Activated CD4-positive, alpha-beta T cell treated with anti-CD3 and anti-CD28 coated beads, Interleukin-2, amount 50 U/mL, for 1 hour (primary cell): Measurements from ENCODE around the gene UTY.
"Not testable (repeated sequence)": the region's sequence is repeated elsewhere in the genome, so short reads cannot be mapped to it uniquely, and the experiment has no call there.

ENCODE experiments used
- DNase-seq: peaks from one replicate; pipeline ENCODE4 v3.0.0-alpha.2; 2020

Gene UTY

DNA sequence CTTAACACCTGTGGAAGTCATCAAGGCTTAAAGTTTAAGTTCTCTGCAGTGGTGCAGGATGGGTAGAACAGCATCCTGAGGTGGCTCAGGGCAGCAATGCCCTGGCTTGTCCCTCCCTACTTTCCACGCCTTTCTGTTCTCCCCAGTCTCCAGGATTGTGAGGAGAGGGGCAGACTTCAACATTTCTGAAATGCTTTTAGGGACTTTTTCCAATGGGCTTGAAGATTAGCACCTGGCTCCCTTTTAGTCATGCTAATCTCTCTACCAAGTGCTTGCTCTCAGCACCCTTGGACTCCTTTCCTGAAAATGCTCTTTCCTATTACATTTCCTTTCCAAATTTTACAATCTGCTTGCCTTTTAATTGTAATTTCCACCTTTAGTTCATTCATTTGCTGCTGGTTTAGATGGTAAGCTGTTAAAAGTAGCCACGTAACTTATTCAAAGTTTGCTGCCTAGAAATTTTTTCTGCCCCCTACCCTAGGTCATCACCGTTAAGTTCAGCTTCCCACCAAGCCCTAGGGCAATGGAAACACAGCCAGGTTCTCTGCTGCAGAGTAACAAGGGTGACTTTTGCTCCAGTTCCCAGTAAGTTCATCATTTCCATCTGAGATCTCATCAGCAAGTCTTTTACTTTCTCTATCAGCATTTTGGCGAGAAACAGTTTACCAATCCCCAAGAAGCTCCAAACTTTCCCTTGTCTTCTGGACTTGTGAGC, 183.5 kb downstream of the UTY start:
- no peak for DNase-seq

DNA sequence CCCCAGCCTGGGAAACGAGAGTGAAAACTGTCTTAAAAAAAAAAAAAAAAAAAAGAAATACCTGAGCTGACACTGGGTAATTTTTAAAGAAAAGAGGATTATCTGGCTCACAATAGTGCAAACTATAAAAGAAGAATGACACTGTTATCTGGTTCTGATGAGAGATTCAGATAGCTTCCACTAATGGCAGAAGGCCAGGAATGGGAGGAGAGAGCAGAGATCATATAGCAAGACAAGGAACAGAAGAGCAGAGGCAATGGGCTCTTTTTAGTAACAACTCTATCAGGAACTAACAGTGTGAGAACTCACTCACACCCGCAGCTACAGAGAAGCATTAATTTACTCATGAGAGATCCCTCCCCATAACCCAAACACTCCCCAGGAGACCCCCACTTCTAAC, 184.8 kb downstream of the UTY start:
- DNase-seq: no peak

DNA sequence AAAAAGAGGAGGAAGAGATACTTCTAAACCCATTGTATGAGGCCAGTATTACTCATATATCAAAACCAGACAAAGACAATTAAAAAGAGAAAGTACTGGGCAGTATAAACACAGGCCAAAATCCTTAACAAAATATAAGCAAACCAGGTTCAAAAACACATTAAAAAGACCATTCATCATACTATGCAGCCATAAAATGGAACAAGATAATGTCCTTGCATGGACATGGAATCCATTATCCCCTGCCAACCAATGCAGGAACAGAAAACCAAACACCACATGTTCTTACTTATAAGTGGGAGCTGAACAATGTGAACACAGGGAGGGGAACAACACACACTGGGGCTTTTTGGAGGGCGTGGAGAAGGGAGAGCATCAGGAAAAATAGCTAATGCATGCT, 188.6 kb downstream of the UTY start:
- DNase-seq: no peak

DNA sequence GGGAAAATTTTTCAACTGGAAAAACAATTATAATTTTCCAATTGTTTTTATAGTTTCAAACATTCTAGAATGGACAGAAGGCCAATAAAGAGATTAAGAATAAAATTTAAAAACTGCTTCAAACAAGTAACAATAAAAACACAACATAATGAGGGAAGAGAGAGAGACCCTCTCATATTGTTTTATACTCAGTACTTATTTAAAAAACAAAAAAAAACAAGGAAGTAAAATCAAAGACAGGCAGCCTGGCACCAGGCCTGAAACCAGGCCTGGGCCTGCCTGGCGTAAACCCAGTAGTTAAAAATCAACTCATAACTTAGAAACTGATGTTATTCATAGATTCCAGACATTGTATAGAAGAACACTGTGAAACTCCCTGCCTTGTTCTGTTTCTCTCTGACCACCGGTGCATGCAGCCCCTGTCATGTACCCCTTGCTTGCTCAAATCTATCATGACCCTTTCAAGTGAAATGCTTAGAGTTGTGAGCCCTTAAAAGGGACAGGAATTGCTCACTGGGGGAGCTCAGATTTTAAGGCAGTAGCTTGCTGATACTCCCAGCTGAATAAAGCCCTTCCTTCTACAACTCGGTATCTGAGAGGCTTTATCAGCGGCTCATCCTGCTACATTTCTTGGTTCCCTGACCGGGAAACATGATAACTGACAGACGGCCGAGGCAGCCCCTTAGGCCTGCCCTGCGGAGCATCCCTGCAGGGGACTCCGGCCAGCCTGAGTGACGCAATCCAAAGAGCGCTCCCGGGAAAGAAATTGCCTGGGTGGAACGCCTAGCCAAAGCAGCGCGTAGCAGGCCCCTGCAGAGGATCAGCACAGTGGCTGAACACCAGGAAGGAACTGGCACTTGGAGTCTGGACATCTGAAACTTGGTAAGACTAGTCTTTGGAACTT, 197.4 kb downstream of the UTY start:
- not testable (repeated sequence) for DNase-seq

DNA sequence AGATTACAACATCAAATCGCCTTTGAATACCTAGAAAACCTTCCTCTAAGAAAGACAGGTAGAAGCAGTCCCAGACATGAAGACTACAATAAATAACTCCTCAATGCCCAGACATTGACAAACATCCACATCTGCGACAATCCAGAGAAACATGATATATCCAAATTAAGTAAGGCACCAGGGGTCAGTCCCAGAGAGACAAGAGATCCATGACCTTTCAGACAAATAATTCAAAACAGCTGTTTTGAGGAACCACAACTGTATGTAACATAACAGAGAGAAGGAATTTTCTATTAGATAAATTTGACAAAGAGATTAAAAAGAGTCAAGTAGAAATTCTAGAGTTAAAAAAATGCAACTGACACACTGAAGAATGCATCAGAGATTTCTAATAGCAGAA, 200.3 kb downstream of the UTY start:
- no peak for DNase-seq

DNA sequence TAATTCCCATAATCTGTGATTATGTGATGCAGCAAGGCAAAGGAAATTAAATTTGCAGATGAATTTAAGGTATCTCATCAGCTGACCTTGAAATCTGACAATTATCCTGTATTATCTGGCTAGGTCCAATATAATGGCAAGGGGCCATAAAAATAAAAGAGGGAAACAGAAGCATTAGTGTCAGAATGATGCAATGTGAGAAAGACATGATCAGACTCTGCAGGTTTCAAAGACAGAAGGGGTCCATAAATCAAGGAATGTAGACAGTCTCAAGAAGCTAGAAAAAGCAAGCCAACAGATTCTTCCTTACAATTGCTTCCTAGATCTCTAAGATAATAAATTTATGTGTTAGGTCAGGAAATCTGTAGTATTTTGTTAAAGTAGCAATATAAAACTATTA, 208.1 kb downstream of the UTY start:
- DNase-seq: no peak

DNA sequence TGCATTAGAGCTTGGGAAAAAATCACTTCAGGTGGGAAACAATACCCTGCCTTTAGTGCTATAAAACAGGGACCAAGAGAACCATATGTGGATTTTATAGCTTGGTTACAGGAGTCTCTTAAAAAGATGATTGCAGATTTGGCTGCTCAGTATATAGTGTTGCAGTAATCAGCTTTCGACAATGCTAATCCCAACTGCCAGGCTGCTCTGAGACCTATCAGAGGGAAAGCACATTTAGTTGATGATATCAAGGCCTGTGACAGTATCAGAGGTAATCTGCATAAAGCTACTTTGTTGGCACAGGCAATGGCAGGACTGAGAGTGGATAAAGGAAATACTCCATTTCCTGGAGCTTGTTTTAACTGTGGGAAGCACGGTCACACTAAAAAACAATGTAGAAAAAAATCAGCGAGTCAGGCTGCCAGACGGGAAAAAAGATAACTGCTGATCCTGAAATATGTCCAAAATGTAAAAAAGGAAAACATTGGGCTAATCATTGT, 225.8 kb downstream of the UTY start:
- DNase-seq: not testable (repeated sequence)

DNA sequence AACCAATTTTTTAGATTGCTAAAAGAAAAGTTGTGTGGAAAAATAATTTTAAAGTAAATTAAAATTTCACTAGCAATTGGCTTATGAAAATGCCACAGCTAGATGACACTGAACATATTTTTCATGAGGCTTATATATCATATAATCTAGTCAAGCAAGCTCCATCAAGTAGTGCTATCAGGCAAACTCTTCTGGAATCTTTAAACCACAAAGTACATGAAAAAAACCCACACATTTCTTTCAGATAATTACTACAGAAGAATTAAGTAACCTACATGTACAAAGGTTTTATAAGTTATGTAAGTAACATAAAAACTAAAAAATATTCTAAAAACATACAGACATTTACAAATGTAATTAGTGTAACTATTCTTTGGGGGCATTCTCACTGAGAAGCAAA, 229.4 kb downstream of the UTY start:
- no peak for DNase-seq

DNA sequence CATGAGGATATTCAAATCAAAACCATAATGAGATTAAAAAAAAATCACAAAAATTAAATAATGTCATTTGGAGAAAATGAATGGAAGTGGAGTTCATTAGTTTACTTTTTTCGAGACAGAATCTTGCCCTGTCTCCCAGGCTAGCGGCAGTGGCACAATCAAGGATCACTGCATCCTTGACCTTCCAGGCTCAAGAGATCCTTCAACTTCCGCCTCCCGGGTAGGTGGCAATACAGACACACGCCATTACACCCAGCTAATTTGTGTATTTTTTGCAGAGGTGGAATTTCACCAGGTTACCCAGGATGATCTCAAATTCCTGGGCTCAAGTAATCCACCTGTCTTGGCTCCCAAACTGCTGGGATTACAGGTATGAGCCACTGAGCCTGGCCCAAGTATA, 236.1 kb downstream of the UTY start:
- DNase-seq: no peak

DNA sequence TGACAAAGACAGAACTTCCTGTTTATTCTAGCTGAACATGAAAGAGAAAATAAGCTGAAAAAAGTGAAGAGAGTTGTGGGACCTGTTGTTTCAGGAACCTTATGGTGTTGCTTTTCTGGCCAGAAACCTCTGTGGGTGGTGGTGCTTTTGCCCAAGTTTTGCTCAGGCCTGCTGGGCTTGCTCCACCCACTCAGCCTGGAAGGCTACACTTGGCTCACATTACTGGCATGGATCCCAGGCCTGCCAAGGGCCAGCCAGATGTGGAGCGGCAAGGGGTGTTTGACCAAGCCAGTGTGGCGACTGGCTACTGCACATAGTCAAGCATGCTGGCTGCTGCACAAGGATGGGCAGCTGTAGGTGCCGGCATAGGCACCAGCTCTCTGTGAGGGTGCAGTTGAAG, 245.9 kb downstream of the UTY start:
- DNase-seq: no peak

DNA sequence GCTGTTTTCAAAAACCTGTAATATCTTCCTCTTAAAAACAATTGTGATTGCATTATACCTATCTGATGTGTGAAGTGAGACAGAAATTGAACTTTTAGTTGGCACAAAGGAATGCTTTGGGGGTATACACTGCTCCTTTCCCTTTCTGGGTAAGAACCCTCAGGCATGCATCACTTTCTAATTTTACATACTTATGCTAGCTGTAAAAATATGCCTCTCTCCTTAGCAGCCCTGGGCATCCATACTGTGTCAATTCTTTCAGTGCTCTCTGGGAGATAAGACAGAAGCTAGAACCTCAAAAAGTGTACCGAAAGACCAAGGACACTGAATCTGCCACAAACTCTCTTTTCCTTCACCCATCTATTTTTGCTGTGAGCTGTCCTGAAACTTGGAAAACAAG, 246.7 kb downstream of the UTY start:
- no peak for DNase-seq

DNA sequence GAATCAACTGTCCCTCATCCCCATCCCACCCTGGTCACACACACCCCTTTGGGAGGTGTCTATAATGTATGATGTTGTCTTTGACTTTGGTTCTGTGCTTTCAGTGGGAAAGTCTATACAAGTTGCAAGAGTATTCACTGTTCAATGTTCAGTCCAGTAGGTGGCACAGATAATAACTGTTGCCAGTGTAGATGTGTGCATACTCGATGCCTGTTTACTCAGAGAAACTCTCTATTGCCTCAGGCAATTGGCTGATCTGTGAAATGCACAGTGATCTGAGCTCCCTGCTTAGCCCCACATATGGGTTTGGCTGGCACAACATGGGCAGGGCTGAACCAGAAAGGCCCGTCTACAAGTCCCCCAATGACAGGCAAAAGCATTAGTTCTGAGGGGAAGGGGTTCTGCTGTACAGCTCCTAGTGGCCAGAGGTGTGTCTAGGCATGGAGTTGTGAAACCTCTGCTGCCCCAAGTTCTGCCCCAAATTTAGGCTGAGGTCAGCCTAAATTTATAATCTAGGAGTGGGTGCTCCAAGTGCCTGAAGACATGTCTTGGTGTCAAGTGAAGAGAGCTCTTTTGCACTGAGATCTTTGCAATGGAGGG, 252.4 kb downstream of the UTY start:
- DNase-seq: no peak

DNA sequence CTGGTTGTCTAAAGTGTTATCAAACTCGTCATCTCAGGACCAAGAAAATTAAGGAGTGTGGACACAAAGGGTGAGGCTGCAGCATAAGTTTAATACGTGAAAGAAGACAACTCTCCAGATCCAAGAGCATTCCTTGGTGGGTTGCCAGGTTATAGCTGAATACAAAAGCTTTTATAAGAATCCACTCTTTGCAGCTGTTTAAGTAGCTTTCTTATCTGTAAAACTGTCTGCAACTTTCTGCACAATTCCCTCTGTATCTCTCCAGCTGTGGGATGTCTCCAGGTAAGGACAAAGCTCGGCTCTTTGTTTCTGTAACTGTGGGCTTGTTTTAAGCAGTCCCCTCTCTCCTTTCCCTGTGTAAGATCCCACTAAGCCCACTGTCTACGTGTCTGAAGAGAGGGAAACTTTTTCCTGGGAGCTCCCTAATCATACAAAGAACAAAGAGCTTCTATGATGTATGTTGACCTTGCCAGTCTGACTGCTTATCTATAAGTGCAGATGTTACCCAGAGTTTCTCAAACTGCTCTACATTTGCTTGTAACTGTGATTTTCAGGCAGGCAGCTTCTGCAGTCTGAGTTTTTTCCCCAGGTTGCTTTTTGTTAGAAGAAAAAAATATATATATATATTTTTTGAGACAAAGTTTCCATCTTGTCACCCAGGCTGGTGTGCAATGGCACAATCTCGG, 268.7 kb downstream of the UTY start:
- DNase-seq: no peak

DNA sequence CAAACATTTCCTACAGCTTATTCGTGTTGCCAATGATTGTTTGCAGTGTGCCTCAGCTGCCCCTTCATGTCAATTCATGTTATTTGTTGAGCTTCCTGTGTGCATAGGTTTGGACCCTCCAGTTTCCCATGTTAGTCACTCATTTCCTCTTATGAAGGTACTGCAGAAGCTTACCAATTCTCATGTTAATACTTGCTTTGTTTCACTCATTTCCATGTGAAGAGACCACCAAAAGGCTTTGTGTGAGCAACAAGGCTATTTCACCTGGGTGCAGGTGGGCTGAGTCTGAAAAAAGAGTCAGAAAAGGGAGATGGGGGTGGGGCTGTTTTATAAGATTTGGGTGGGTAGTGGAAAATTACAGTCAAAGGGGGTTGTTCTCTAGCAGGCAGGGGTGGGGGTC, 274.6 kb downstream of the UTY start:
- DNase-seq: no peak
